ENCODE measurements around the gene PACRG. TPM values are rescaled to one million over a fixed set of nuclear protein-coding genes. Genes with fewer than 3 reads are reported as not detected.

Gene PACRG
- total and polyA plus RNA-seq, 2 of the 8 experiments (the other 6 are each of a cell fraction or from before 2014, with no cell fraction given), result 0.44 to 0.54 TPM

- H3K36me3 ChIP-seq (ENCODE audit: control insufficient read depth in 2 of 4, insufficient read depth in 4 of 4, low read length in 3 of 4), result no peaks in the 10 kb centered on the region
- TF ChIP-seq KDM1A (IDR thresholded peaks at IDR 0.05; ENCODE audit: borderline replicate concordance, low read length), result no peak
- no peak for TF ChIP-seq CTBP2 (IDR thresholded peaks at IDR 0.05; ENCODE audit: borderline replicate concordance, insufficient read depth, insufficient read length, low read length)
- no peak for TF ChIP-seq CREB1 (IDR thresholded peaks at IDR 0.05)
- TF ChIP-seq CHD1 (IDR thresholded peaks at IDR 0.05; ENCODE audit: low read depth, low read length), result no peak
- TF ChIP-seq BRCA1 (IDR thresholded peaks at IDR 0.05; ENCODE audit: low read depth, low read length), result no peak
- TF ChIP-seq MAFK (IDR thresholded peaks at IDR 0.05; ENCODE audit: low read depth, low read length), result no peak
- no peak for TF ChIP-seq YY1 (IDR thresholded peaks at IDR 0.05; ENCODE audit: low read depth, low read length)
- TF ChIP-seq SIRT6 (IDR thresholded peaks at IDR 0.05; ENCODE audit: low read length), result no peak
- no peak for TF ChIP-seq SUZ12 (IDR thresholded peaks at IDR 0.05; ENCODE audit: low read length)
- no peak overlapping the region for H2BK15ac ChIP-seq (ENCODE audit: low read length)
- peak overlapping the region; percentile 76 for H2AFZ ChIP-seq (ENCODE audit: low read length)
- no peak for DNase-seq (ENCODE audit: low read depth in 1 of 2, low spot score in 2 of 2)
- H3K56ac ChIP-seq (replicated peaks; ENCODE audit: insufficient read length, low read depth, low read length), result no peak overlapping the region
- ChIA-PET POLR2A (ENCODE audit: partially characterized antibody) (no interaction called here), CTCF (ENCODE audit: partially characterized antibody) (no interaction called here)
- H3K9ac ChIP-seq (replicated peaks in 1 of 4; ENCODE audit: extremely low read depth in 1 of 4, low read depth in 3 of 4, low read length in 3 of 4), result no peak overlapping the region
- no peaks in the 10 kb centered on the region for H3K79me2 ChIP-seq (ENCODE audit: control insufficient read depth in 1 of 2, insufficient read depth in 2 of 2, low read length in 2 of 2)
- H3K4me2 ChIP-seq (ENCODE audit: insufficient read depth in 1 of 2, low read depth in 2 of 2, low read length in 2 of 2), result no peak overlapping the region
- H3K4ac ChIP-seq (replicated peaks; ENCODE audit: insufficient read length, low read depth, low read length), result no peak overlapping the region
- no peaks in the 10 kb centered on the region for H3K27me3 ChIP-seq (replicated peaks in 1 of 4; ENCODE audit: control insufficient read depth in 3 of 4, extremely low read depth in 1 of 4, insufficient read depth in 3 of 4, low read length in 3 of 4)
- 94% methylated on average over 10 of the region's 11 CpGs; no CpG with 5 or more reads in 1 of the 2 experiments for WGBS, 2 experiments (ENCODE audit: extremely low coverage in 1 of 2, insufficient coverage in 1 of 2, insufficient read length in 1 of 2, insufficient replicate concordance in 2 of 2, low coverage in 1 of 2, low lambda C conversion rate in 2 of 2, missing lambda C conversion rate in 1 of 2)
- FAIRE-seq, result no peak
- H4K8ac ChIP-seq (ENCODE audit: extremely low read depth, insufficient read depth, low read length), result no peak overlapping the region
- no peak overlapping the region for H2AK5ac ChIP-seq (ENCODE audit: low read depth, low read length)
- no peak overlapping the region for H3K27ac ChIP-seq (ENCODE audit: low read depth, low read length)
- H3K9me3 ChIP-seq (ENCODE audit: insufficient read depth in 2 of 2, low read depth in 1 of 2, low read length in 1 of 2), result no peaks in the 10 kb centered on the region
- H2BK12ac ChIP-seq (ENCODE audit: low read depth, low read length), result no peak overlapping the region; the same call in 1 of the 2 replicates
- no peak overlapping the region for H2BK20ac ChIP-seq (ENCODE audit: low read length)
- H4K20me1 ChIP-seq (replicated peaks in 1 of 2; ENCODE audit: control insufficient read depth in 1 of 2, insufficient read depth in 2 of 2, low read length in 2 of 2), result no peaks in the 10 kb centered on the region
- H3K14ac ChIP-seq (ENCODE audit: insufficient read length), result no peak overlapping the region
- H3K23ac ChIP-seq (ENCODE audit: insufficient read length), result no peak overlapping the region
- no peak overlapping the region for H2BK5ac ChIP-seq (ENCODE audit: low read depth, low read length)
- H4K5ac ChIP-seq (ENCODE audit: insufficient read length, low read depth, low read length), result no peak overlapping the region
- H4K91ac ChIP-seq (replicated peaks; ENCODE audit: insufficient read length, low read length), result no peak overlapping the region
- H3K79me1 ChIP-seq (ENCODE audit: low read depth, low read length), result no peaks in the 10 kb centered on the region
- no peak overlapping the region for H2BK120ac ChIP-seq (replicated peaks; ENCODE audit: low read depth, low read length)
- no peak overlapping the region for H3K18ac ChIP-seq (ENCODE audit: extremely low read depth, low read length)
- H3K4me3 ChIP-seq (ENCODE audit: extremely low read depth in 1 of 4, insufficient read depth in 2 of 4, low read depth in 3 of 4, low read length in 4 of 4), result no peak overlapping the region
- H3K4me1 ChIP-seq (replicated peaks in 1 of 4; ENCODE audit: control insufficient read depth in 3 of 4, insufficient read depth in 4 of 4, low read length in 3 of 4), result no peaks in the 10 kb centered on the region
- H3K23me2 ChIP-seq (ENCODE audit: low read depth, low read length), result no peaks in the 10 kb centered on the region
These were observed 326.0 kb downstream of the PACRG start for GRCh38 chr6:163053667-163054344.
